Muscle layer of colon (tissue), 2 donors: ENCODE results near the gene KCNE1.
"Not testable (repeated sequence)": the region's sequence is repeated elsewhere in the genome, so short reads cannot be mapped to it uniquely, and the experiment has no call there.

Source experiments
- H3K27ac ChIP-seq: one replicate; pipeline ENCODE4 v1.7.0; 2013; ENCODE audit warnings: low read depth, mild to moderate bottlenecking, low read length, moderate library complexity
- H3K27me3 ChIP-seq, 2 donors: one replicate each; pipeline ENCODE4 v1.7.0; 2013; ENCODE audit warnings: low read length in 2 of 2, mild to moderate bottlenecking in 2 of 2; ENCODE audit not compliant: insufficient read depth in 2 of 2, control insufficient read depth in 1 of 2
- H3K36me3 ChIP-seq: one replicate; pipeline ENCODE4 v1.7.0; 2013; ENCODE audit warnings: mild to moderate bottlenecking, low read length; ENCODE audit not compliant: insufficient read depth
- H3K4me1 ChIP-seq: one replicate; pipeline ENCODE4 v1.7.0; 2013; ENCODE audit warnings: mild to moderate bottlenecking, low read length; ENCODE audit not compliant: insufficient read depth
- H3K4me3 ChIP-seq, 2 donors: one replicate each; pipeline ENCODE4 v1.7.0; 2013; ENCODE audit warnings: low read length in 2 of 2, low read depth in 1 of 2, mild to moderate bottlenecking in 1 of 2, moderate library complexity in 1 of 2
- H3K9ac ChIP-seq: one replicate; pipeline ENCODE4 v1.7.0; 2013; ENCODE audit warnings: low read length
- H3K9me3 ChIP-seq: one replicate; pipeline ENCODE4 v1.7.0; 2013; ENCODE audit warnings: mild to moderate bottlenecking, low read length
- donor health status: abdominal sarcoma.
- donor health status: Adenocarcinoma of cecum.

Gene KCNE1

GRCh38 chr21:34510148-34511142, 1.6 kb downstream of the KCNE1 start:
- Histone ChIP-seq H3K9me3 (no peaks in the 10 kb centered on the region), H3K27me3 (no peaks in the 10 kb centered on the region), H3K4me3 (no peak overlapping the region), H3K9ac (no peak overlapping the region), H3K36me3 (no peaks in the 10 kb centered on the region), H3K27ac (no peak overlapping the region), H3K4me1 (peaks cover 4% of the 10 kb centered on the region)

GRCh38 chr21:34509151-34509550, 2.9 kb downstream of the KCNE1 start:
- no peak overlapping the region for H3K4me3 ChIP-seq
- no peaks in the 10 kb centered on the region for H3K27me3 ChIP-seq
- peaks cover 4% of the 10 kb centered on the region for H3K4me1 ChIP-seq
- no peak overlapping the region for H3K9ac ChIP-seq
- no peak overlapping the region for H3K27ac ChIP-seq
- H3K9me3 ChIP-seq = no peaks in the 10 kb centered on the region
- H3K36me3 ChIP-seq = no peaks in the 10 kb centered on the region

- H3K9ac ChIP-seq = no peak overlapping the region
- H3K27ac ChIP-seq = no peak overlapping the region
- H3K4me1 ChIP-seq = no peaks in the 10 kb centered on the region
- H3K4me3 ChIP-seq = no peak overlapping the region
- no peaks in the 10 kb centered on the region for H3K27me3 ChIP-seq
- no peaks in the 10 kb centered on the region for H3K9me3 ChIP-seq
- no peaks in the 10 kb centered on the region for H3K36me3 ChIP-seq
Measured at GRCh38 chr21:34504595-34504994, 7.4 kb downstream of the KCNE1 start.

- Histone ChIP-seq H3K36me3 (no peaks in the 10 kb centered on the region), H3K4me3 (no peak overlapping the region), H3K27ac (no peak overlapping the region), H3K4me1 (no peaks in the 10 kb centered on the region), H3K9me3 (no peaks in the 10 kb centered on the region), H3K9ac (no peak overlapping the region), H3K27me3 (no peaks in the 10 kb centered on the region)
Measured at GRCh38 chr21:34502480-34503106, 9.4 kb downstream of the KCNE1 start.

- Histone ChIP-seq H3K27me3 (no peaks in the 10 kb centered on the region), H3K9me3 (no peaks in the 10 kb centered on the region), H3K36me3 (no peaks in the 10 kb centered on the region), H3K4me3 (no peak overlapping the region), H3K4me1 (no peaks in the 10 kb centered on the region), H3K9ac (no peak overlapping the region), H3K27ac (no peak overlapping the region)
Measured at GRCh38 chr21:34501716-34502115, 10.3 kb downstream of the KCNE1 start.

- Histone ChIP-seq H3K4me1 (no peaks in the 10 kb centered on the region), H3K4me3 (no peak overlapping the region), H3K27ac (no peak overlapping the region), H3K9ac (no peak overlapping the region), H3K9me3 (no peaks in the 10 kb centered on the region), H3K27me3 (no peaks in the 10 kb centered on the region), H3K36me3 (no peaks in the 10 kb centered on the region)
Measured at GRCh38 chr21:34500191-34500590, 11.8 kb downstream of the KCNE1 start.

GRCh38 chr21:34499116-34499515, 12.9 kb downstream of the KCNE1 start:
- Histone ChIP-seq H3K9ac (no peak overlapping the region), H3K4me1 (no peaks in the 10 kb centered on the region), H3K36me3 (no peaks in the 10 kb centered on the region), H3K27me3 (no peaks in the 10 kb centered on the region), H3K4me3 (no peak overlapping the region), H3K27ac (no peak overlapping the region), H3K9me3 (no peaks in the 10 kb centered on the region)

GRCh38 chr21:34498623-34499022, 13.4 kb downstream of the KCNE1 start:
- no peaks in the 10 kb centered on the region for H3K27me3 ChIP-seq
- no peak overlapping the region for H3K27ac ChIP-seq
- H3K36me3 ChIP-seq = no peaks in the 10 kb centered on the region
- H3K4me3 ChIP-seq = no peak overlapping the region
- no peak overlapping the region for H3K9ac ChIP-seq
- H3K9me3 ChIP-seq = no peaks in the 10 kb centered on the region
- no peaks in the 10 kb centered on the region for H3K4me1 ChIP-seq

GRCh38 chr21:34483854-34484253, 28.2 kb downstream of the KCNE1 start:
- H3K36me3 ChIP-seq, H3K27me3 ChIP-seq, H3K4me3 ChIP-seq: not testable (repeated sequence)

GRCh38 chr21:34483435-34483834, 28.6 kb downstream of the KCNE1 start:
- H3K9ac ChIP-seq, H3K27me3 ChIP-seq, H3K4me3 ChIP-seq, H3K4me1 ChIP-seq, H3K9me3 ChIP-seq, H3K27ac ChIP-seq, H3K36me3 ChIP-seq: not testable (repeated sequence)

More at GRCh38 chr21:34483854-34484253, 28.2 kb downstream of the KCNE1 start:
- not testable (repeated sequence) for H3K4me1 ChIP-seq, H3K9me3 ChIP-seq, H3K9ac ChIP-seq, H3K27ac ChIP-seq

- not testable (repeated sequence) for H3K36me3 ChIP-seq, H3K9ac ChIP-seq, H3K4me3 ChIP-seq, H3K27me3 ChIP-seq, H3K4me1 ChIP-seq, H3K27ac ChIP-seq, H3K9me3 ChIP-seq
Measured at GRCh38 chr21:34467333-34467732, 44.7 kb downstream of the KCNE1 start.
